NOMO-1 (cell line): ENCODE data around the gene C9orf85.
"Not testable (repeated sequence)": the region's sequence is repeated elsewhere in the genome, so short reads cannot be mapped to it uniquely, and the experiment has no call there.

Source experiments
- DNase-seq, 2 experiments: peaks; one replicate each; lab custom pipeline; 2025; ENCODE audit not compliant: unreplicated experiment in 2 of 2; lab: John Stamatoyannopoulos, UW

The C9orf85 gene

GRCh38 chr9:71987471-71988371 lies 76.3 kb downstream of the C9orf85 start:
- DNase-seq = no peak

GRCh38 chr9:71990466-71990865 lies 79.0 kb downstream of the C9orf85 start:
- DNase-seq = no peak

- DNase-seq = no peak
Measured at GRCh38 chr9:72005451-72005850, 94.0 kb downstream of the C9orf85 start.

- DNase-seq = no peak
Measured at GRCh38 chr9:72006501-72006900, 95.1 kb downstream of the C9orf85 start.

DNA sequence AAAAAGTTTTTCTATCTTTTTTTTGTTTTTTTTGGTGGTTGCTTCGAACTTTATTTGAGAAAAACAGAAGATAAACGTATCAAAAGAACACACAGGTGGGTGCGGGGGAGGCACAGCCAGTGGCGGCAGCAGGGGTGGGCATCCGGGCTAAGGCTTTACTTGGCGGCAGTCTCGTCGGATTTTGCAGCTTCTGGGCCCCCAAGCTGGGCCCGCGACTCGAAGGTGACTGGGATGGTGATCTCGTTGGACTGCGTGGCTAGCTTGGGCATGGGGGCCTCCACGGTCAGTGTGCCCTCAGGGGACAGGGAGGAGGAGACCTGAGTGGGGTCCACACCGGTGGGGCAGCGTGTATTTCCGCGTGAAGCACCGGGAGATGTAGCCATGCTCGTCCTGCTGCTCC lies 96.3 kb downstream of the C9orf85 start:
- DNase-seq = not testable (repeated sequence)

GRCh38 chr9:72012646-72013045 lies 101.2 kb downstream of the C9orf85 start:
- DNase-seq = no peak

DNA sequence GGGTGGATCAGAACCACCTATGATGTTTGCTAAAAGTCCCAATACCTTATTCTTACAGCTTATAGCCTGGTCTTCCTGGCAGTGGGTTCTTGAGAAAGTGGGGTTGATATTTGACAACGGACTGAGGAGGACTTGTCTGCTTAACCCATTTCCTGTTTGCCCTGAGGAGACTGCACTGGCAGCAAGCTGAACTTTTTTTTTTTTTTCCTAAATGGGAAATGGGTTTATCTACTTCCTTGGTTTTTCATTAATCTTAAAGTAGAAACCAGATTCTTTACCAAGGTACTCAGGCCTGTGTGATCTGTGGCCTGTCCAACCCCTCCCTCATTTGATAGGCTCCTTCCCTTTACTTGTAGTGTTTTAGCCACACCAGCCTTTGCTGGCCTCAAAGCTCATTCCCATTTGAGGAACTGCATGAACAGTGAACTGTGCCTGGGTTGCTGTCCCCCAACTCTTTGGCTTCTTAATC lies 101.9 kb downstream of the C9orf85 start:
- no peak for DNase-seq

DNA sequence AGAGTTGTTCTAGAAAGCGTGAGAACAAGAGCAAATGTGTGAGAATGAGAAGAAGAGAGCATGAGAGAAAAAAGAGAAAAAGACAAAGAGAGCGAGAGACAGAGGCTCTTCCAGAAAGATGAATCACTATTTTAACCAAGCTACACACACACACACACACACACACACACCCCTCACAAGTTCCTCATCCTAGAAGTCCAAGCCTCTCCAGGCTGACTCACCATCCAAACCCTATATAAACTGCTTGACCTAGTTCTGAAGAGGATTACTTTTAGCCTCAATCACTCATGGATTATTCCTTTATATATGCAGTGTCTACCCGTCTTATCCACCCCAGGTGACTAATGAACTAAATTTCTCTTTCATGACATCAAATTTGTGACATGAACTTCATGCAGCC lies 111.4 kb downstream of the C9orf85 start:
- DNase-seq = peak in 1 of 2 experiments; percentile 2
